Sigmoid colon (tissue), 7 donors: Measurements from ENCODE around the gene RFFL. TPM values are rescaled to one million over a fixed set of nuclear protein-coding genes. Genes with fewer than 3 reads are reported as not detected.
"Not testable (repeated sequence)": the region's sequence is repeated elsewhere in the genome, so short reads cannot be mapped to it uniquely, and the experiment has no call there.

ENCODE experiments used
- DNase-seq: peaks from one replicate; pipeline ENCODE4 v3.0.0-alpha.2; 2019
- H3K27ac ChIP-seq, 4 donors: fragments of 200-600 bp; sonication (generic); one replicate each; pipeline ENCODE4 v1.5.1; 2016 to 2019; ENCODE audit warnings: mild to moderate bottlenecking in 1 of 4
- H3K27me3 ChIP-seq, 3 donors: fragments of 200-600 bp; sonication (generic); one replicate each; pipeline ENCODE4 v1.5.1; 2019; ENCODE audit warnings: mild to moderate bottlenecking in 1 of 3
- H3K36me3 ChIP-seq, 4 donors: fragments of 200-600 bp; sonication (generic); one replicate each; pipeline ENCODE4 v1.5.1; 2016 to 2019
- H3K4me1 ChIP-seq, 4 donors: fragments of 200-600 bp; sonication (generic); one replicate each; pipeline ENCODE4 v1.5.1; 2017 to 2019
- H3K4me3 ChIP-seq, 4 donors: fragments of 200-600 bp; sonication (generic); one replicate each; pipeline ENCODE4 v1.5.1; 2017 to 2019; ENCODE audit warnings: mild to moderate bottlenecking in 2 of 4, moderate library complexity in 1 of 4
- H3K9me3 ChIP-seq, 4 donors: fragments of 200-600 bp in 3 of 4; sonication (generic) in 3 of 4; one replicate each; pipeline versions ENCODE4 v1.5.1 to v1.6.1; 2013 to 2019
- EP300 ChIP-seq, 4 donors: sonication (generic); formaldehyde crosslinking; IDR thresholded peaks; one replicate each; pipeline ENCODE4 v1.6.1; 2017; ENCODE audit warnings: antibody characterized with exemption in 4 of 4
- POLR2A ChIP-seq, 2 donors: fragments of 450-650 bp; IDR thresholded peaks; one replicate each; pipeline ENCODE4 v1.6.1; 2016; ENCODE audit warnings: antibody characterized with exemption in 2 of 2, mild to moderate bottlenecking in 2 of 2, moderate library complexity in 2 of 2
- POLR2AphosphoS5 ChIP-seq, 4 donors: sonication (generic); formaldehyde crosslinking; IDR thresholded peaks; one replicate each; pipeline ENCODE4 v1.6.1; 2017; ENCODE audit warnings: antibody characterized with exemption in 4 of 4
- WGBS, 2 donors: extraction: QIAGEN DNeasy Blood & Tissue Kit; methylation state at CpG; one replicate each; pipeline ENCODE4 v1.1.7; 2013; 5-methylcytosine and 5-hydroxymethylcytosine counted together
- intact Hi-C: fragments of 100-400 bp; cut with DNase I; formaldehyde crosslinking; loops from one replicate; pipeline ENCODE4 v1.15.1; 2023
- polyA plus RNA-seq, 3 donors: library from polyadenylated mRNA; stranded (reverse); fragments of 200-250 nt; gene quantifications; one replicate each; pipeline ENCODE4 v1.2.3, GENCODE V29; 2013
- total RNA-seq, 4 donors: library from RNA; depleted of rRNA; stranded (reverse); fragments of >200 nt; gene quantifications; one replicate each; pipeline ENCODE4 v1.1.0, GENCODE V29; 2016
- TF ChIP-seq, protein P1 (sequence below), 4 experiments: fragments of 450-650 bp in 3 of 4; fragments of 200-600 bp in 1 of 4; IDR thresholded peaks; one replicate each; pipeline ENCODE4 v1.5.1; 2016 to 2019; ENCODE audit warnings: antibody characterized with exemption in 4 of 4, mild to moderate bottlenecking in 3 of 4, moderate library complexity in 2 of 4
- donor health status: healthy with polysubstance abuse.
- donor health status: Bipolar disorder and iron deficiency.
- donor health status: healthy.

RFFL gene
- total and polyA plus RNA-seq, 7 donors, result 15.0 to 29.4 (median 22.9) TPM

DNA sequence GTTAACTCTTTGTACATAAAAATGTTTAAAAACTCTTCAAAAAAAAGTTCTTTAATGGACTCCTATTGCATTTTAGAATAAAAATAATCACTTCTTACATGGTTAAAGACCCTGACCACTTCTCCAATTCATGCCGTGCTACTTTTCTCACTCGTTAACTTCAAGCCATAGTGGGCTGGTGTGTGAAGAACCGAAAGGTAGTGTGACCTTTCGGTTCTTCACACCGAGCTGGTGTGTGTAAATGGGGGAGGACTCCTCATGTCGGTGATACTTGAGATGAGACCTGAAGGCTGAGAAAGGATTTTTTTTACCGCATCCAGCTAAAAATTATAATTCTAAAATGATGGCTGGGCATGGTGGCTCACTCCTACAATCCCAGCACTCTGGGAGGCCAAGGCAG, 22.1 kb downstream of the RFFL start:
- WGBS, 2 donors, result 91 to 96% methylated on average over 7 of the region's 7 CpGs
- H3K27me3 ChIP-seq, result no peaks in the 10 kb centered on the region
- H3K9me3 ChIP-seq, result no peaks in the 10 kb centered on the region
- H3K4me1 ChIP-seq, result no peaks in the 10 kb centered on the region
- H3K27ac ChIP-seq, result no peak overlapping the region
- intact Hi-C loops, result no loop called here
- no peaks in the 10 kb centered on the region for H3K36me3 ChIP-seq
- no peak overlapping the region for H3K4me3 ChIP-seq
- no peak for DNase-seq
- TF ChIP-seq POLR2A (IDR thresholded peaks at IDR 0.05) (no peak), POLR2AphosphoS5 (IDR thresholded peaks at IDR 0.05) (no peak), EP300 (IDR thresholded peaks at IDR 0.05) (no peak)
- TF ChIP-seq, protein P1, sequence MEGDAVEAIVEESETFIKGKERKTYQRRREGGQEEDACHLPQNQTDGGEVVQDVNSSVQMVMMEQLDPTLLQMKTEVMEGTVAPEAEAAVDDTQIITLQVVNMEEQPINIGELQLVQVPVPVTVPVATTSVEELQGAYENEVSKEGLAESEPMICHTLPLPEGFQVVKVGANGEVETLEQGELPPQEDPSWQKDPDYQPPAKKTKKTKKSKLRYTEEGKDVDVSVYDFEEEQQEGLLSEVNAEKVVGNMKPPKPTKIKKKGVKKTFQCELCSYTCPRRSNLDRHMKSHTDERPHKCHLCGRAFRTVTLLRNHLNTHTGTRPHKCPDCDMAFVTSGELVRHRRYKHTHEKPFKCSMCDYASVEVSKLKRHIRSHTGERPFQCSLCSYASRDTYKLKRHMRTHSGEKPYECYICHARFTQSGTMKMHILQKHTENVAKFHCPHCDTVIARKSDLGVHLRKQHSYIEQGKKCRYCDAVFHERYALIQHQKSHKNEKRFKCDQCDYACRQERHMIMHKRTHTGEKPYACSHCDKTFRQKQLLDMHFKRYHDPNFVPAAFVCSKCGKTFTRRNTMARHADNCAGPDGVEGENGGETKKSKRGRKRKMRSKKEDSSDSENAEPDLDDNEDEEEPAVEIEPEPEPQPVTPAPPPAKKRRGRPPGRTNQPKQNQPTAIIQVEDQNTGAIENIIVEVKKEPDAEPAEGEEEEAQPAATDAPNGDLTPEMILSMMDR (IDR thresholded peaks at IDR 0.05), result no peak

DNA sequence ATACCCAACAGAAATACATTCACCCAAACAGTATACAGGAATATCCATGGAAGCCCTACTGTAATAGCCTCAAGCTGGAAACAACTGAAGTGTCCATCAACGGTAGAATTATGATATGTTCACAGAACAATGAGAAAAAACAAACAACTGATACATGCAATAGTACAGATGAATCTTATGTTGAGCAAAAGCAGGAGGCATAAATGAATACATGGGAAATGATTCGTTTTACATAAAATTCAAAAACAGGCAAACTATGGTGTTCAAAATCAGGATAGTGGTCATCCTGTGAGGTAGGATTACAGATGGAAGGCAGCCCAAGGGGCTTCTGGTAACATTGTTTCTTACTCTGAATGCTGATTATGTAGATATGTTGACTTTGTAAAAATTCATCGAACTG, 25.1 kb downstream of the RFFL start:
- no peak overlapping the region for H3K4me3 ChIP-seq
- no peaks in the 10 kb centered on the region for H3K36me3 ChIP-seq
- no peaks in the 10 kb centered on the region for H3K27me3 ChIP-seq
- H3K9me3 ChIP-seq, result no peaks in the 10 kb centered on the region
- no peak overlapping the region for H3K27ac ChIP-seq
- DNase-seq, result no peak
- 81 to 91% methylated on average over 3 of the region's 3 CpGs for WGBS, 2 donors
- H3K4me1 ChIP-seq, result no peaks in the 10 kb centered on the region
- intact Hi-C loops, result no loop called here
- no peak for TF ChIP-seq POLR2A (IDR thresholded peaks at IDR 0.05)
- TF ChIP-seq, protein P1 (IDR thresholded peaks at IDR 0.05), result no peak
- TF ChIP-seq POLR2AphosphoS5 (IDR thresholded peaks at IDR 0.05), result no peak
- TF ChIP-seq EP300 (IDR thresholded peaks at IDR 0.05), result no peak

DNA sequence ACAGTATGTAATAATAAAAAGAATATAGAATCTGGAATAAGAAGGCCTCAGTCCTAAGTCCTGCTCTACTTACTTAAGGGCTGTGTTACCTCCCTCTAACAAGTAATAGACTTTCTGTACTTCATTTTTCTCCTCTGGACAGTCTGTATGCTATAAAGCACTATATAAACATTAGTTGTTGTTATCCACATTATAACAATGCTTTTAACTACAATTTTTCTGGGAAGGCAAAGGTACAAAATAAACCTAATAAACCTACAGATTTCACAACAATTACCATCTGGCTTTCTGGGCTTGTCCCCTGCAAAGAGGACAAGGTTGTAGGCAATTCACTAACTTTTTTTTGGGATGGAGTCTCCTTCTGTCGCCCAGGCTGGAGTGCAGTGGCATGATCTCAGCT, 32.7 kb downstream of the RFFL start:
- Histone ChIP-seq H3K27me3 (no peaks in the 10 kb centered on the region), H3K4me3 (no peak overlapping the region), H3K36me3 (peaks cover 5 to 8% (median 5%) of the 10 kb centered on the region in 4 donors), H3K27ac (no peak overlapping the region), H3K4me1 (peaks cover 0 to 15% (median 5%) of the 10 kb centered on the region in 4 donors), H3K9me3 (no peaks in the 10 kb centered on the region)
- no peak for DNase-seq
- TF ChIP-seq POLR2A (IDR thresholded peaks at IDR 0.05), result no peak
- TF ChIP-seq POLR2AphosphoS5 (IDR thresholded peaks at IDR 0.05), result no peak
- TF ChIP-seq, protein P1 (IDR thresholded peaks at IDR 0.05), result no peak
- intact Hi-C loops, result no loop called here
- 71 to 85% methylated on average over 1 of the region's 1 CpG for WGBS, 2 donors

- peaks cover 5 to 10% (median 7%) of the 10 kb centered on the region in 4 donors for H3K36me3 ChIP-seq
- peaks cover 0 to 25% (median 8%) of the 10 kb centered on the region in 4 donors for H3K4me1 ChIP-seq
- no peaks in the 10 kb centered on the region for H3K9me3 ChIP-seq
- TF ChIP-seq, protein P1 (IDR thresholded peaks at IDR 0.05), result no peak
- no peak for TF ChIP-seq POLR2AphosphoS5 (IDR thresholded peaks at IDR 0.05)
- no peaks in the 10 kb centered on the region for H3K27me3 ChIP-seq
- H3K4me3 ChIP-seq, result no peak overlapping the region
- H3K27ac ChIP-seq, result peak overlapping the region in 2 of 4 donors; percentile 34 to 49
- intact Hi-C loops, result no loop called here
- 42 to 60% methylated on average over 3 of the region's 3 CpGs for WGBS, 2 donors
- no peak for DNase-seq
Observed at GRCh38 chr17:35028531-35029262, 34.8 kb downstream of the RFFL start.

DNA sequence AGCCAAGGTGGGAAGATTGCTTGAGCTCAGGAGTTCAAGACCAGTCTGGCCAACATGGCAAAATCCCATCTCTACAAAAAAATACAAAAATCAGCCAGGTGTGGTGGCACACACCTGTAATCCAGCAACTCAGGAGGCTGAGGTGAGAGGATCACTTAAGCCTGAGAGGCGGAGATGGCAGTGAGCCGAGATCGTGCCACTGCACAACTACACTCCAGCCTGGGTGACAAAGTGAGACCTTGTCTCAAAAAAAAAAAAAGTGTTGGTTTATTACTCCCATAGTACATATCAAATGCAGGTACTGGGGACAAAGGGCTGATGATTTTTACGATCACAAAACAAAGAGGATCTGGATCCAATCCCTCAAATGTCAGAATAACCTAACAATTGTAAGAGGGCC, 35.4 kb downstream of the RFFL start:
- Histone ChIP-seq H3K4me1 (peaks cover 0 to 31% (median 14%) of the 10 kb centered on the region in 4 donors), H3K27ac (peak overlapping the region in 2 of 4 donors; percentile 34 to 49)
- H3K36me3 ChIP-seq, H3K9me3 ChIP-seq, H3K27me3 ChIP-seq, intact Hi-C loops, DNase-seq, H3K4me3 ChIP-seq: not testable (repeated sequence)
- WGBS, 2 donors, result 27 to 76% methylated on average over 4 of the region's 4 CpGs
